Activated CD4-positive, CD25-positive, alpha-beta regulatory T cell treated with anti-CD3 and anti-CD28 coated beads, Interleukin-2, amount 50 U/mL, for 16 hours (primary cell): ENCODE results near the gene COL21A1.

Experiments used
- DNase-seq: peaks from one replicate; pipeline ENCODE4 v3.0.0-alpha.2; 2020; ENCODE audit warnings: low read depth, low spot score

COL21A1 gene

GRCh38 chr6:56109149-56109548 lies 138.2 kb downstream of the COL21A1 start:
- DNase-seq, result no peak

GRCh38 chr6:56106231-56106630 lies 141.1 kb downstream of the COL21A1 start:
- DNase-seq, result no peak

DNA sequence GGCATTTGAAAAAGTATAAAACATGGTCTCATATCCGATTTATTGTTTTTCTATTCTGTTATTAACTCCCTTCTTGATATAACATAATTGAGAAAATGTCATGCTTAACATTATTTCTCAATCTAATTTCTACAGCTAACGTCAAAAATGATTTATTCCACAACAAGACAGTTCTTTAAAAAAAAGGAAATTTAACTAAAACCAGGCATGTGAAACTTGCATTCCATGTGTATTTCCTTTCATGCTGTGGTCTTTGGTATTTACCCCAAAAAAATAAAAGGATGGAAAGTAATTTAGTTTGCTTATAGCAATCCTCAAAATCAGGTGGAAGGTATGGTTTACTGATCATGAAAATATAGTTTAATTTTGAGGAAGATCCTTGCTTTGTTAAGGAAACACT lies 142.8 kb downstream of the COL21A1 start:
- DNase-seq, result no peak

DNA sequence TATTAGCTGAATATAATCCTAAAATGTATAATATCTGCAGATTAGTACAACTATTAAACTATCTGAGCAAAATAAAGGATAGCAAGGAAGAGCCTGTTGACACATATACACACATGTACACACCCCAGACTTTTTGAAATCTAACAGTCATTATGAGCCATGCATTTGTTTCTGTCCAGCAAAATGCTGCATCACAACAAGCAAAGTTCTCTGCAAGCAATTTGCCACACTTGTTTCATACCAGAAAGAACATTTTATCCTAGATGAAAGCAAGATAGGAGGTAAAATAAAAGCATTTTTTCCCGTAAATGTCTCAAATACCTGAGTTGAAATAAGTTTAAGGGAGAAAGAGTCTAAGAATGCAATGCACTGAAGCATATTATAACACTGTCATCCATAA lies 145.2 kb downstream of the COL21A1 start:
- DNase-seq, result no peak

- DNase-seq, result no peak
Measured at GRCh38 chr6:56101141-56101553, 146.2 kb downstream of the COL21A1 start.

- DNase-seq, result no peak
Measured at GRCh38 chr6:56096946-56097621, 150.3 kb downstream of the COL21A1 start.

- no peak for DNase-seq
Measured at GRCh38 chr6:56096541-56096940, 150.8 kb downstream of the COL21A1 start.

DNA sequence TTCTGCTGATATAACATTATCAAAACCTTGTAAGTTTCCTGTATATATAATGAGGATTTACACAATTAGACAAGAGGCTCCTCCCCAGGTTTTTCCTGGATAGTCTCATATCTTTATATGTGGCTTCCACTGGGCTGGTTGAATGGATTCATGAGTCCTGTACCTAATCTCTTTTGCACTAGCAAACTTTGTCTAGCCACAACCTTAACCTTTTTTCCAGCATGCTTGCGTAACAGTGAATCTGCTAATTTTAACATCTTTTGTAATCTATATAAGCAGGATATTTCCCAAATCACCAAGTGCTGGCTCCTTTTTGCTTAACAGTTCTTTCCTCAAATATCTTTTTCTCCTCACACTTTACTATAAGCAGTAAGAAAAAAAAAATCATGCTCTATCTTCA lies 153.6 kb downstream of the COL21A1 start:
- DNase-seq, result no peak

- DNase-seq, result no peak
Measured at GRCh38 chr6:56091159-56091869, 156.1 kb downstream of the COL21A1 start.

DNA sequence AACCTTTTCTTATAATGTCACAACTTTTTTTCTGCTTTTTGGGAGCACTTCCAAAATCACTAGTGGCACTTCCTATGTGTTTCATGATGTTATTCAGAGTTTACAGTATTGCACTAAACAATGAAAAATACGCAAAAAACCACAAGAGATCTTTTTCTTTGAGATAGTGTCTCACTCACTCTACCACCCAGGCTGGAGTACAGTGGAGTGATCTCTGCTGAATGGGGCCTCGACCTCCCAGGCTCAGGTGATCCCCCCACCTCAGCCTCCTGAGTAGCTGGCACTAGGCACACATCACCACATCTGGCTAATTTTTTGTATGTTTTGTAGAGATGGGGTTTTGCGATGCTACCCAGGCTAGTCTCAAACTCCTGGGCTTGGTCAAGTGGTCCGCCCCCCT lies 158.7 kb downstream of the COL21A1 start:
- no peak for DNase-seq

- no peak for DNase-seq
Measured at GRCh38 chr6:56087421-56087820, 160.0 kb downstream of the COL21A1 start.

- DNase-seq, result no peak
Measured at GRCh38 chr6:56079751-56080540, 167.4 kb downstream of the COL21A1 start.

GRCh38 chr6:56076033-56076432 lies 171.3 kb downstream of the COL21A1 start:
- DNase-seq, result no peak

GRCh38 chr6:56073761-56074160 lies 173.6 kb downstream of the COL21A1 start:
- DNase-seq, result no peak

GRCh38 chr6:56073315-56073714 lies 174.1 kb downstream of the COL21A1 start:
- no peak for DNase-seq

- no peak for DNase-seq
Measured at GRCh38 chr6:56072856-56073255, 174.5 kb downstream of the COL21A1 start.

DNA sequence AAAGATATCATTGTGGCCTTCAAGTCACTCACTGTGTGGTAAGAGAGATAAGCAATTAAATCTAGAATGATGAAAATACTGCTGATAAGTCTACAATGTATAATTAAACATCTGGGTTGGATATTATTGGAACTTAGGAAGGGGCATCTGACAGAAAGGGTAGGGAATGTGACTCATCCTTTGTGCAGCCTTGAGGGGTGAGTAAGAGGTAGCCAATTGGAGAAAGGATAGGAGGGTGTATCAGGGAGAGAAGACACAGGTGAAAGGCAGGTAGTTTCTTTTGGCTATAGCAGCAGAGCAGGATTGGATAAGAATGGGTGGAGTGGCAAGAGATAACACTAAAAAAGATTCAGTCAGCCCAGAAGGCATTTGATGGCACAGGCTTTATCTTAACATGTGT lies 182.0 kb downstream of the COL21A1 start:
- no peak for DNase-seq

GRCh38 chr6:56062836-56063235 lies 184.5 kb downstream of the COL21A1 start:
- DNase-seq, result no peak

DNA sequence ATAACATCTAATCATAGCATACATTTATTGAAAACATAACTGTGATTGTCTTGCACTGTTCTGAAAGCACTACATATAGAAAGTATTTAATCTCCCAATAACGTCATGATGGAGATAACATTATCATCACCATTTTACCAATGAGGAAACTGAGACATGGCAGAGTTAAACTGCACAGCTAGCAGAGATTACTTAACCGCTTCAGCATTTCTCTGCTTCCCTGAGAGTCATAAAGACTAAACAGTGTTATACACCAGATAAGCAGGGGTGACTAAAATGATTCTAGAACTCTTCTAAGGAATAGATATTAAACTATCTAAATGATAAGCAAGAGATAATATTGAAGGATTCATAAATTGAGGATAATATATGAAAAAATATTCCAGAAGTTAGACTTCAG lies 188.7 kb downstream of the COL21A1 start:
- no peak for DNase-seq

DNA sequence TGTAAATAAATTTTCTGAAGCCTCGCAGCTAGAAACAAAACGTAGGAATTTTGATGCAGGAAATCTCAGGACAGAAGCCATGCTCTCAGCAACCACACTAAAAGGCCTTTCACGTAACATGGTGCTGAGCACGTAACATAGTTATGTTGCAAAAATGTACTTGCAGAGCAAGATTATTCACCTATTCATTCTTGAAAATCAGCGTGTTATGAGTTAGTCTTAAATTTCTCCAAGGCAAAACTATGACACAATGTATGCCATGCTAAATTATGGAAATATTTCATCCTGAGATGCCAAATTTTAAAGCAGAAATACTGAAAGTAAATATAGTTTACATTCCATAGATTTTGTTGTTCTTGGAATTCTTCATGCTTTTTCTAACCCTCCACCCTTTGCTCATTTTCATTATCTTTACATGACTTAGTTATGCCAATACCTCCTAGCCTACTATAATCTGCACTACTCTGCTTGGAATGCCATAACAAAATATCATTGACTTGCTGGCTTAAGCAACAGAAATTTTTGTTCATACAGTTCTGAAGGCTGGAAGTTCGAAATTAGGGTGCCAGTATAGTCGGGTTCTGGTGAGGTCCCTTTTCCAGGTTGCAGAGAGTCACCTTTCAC lies 192.2 kb downstream of the COL21A1 start:
- no peak for DNase-seq

DNA sequence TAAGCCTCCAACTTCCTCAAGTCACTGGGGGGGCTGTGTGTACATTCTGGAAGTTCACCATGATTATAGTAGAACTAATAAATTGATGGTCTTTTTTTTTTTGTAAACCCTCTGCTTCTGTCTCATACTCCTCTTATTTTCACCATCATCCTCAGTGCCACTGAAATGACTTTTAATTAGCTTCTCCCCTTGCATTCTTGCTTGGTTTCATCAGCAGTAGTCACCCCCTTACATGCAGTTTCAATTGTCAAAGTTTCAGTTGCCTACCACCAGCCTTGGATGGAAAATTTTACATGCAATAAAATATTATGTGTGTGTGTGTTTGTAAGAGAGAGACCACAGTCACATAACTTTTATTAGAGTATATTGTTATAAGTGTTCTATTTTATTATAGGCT lies 196.2 kb downstream of the COL21A1 start:
- DNase-seq, result no peak

DNA sequence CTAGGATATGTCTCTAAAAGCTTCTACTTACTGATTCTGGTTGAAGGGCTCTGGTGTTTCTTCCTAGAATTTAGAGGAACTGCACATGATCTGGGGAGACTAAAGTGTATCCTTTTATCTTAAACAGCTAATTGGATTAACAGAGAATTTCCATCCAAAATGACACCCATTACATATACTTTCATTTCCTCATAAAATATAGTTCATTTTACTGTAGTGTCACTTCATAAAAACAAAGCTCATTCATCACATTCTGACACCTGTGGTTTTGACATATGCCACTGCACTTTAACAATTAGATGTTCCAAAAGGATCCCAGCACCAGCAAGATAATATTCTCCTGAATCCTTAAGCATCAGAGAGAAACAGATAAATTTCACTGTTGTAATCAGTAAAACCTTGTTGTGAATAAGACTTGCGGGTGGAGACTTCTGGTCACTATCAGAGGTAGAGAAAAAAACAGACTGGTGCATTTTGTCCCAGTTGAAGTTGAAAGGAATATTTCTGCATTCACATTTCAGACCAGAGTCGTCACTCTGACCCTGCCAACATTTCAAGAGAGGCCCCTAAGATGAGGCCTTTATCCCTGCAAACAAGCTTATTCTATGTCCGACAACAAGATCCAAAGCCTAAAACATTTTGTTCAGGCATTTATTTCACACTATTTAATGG lies 196.7 kb downstream of the COL21A1 start:
- DNase-seq, result no peak
